SU-DHL-6 (cell line): ENCODE measurements around the gene HAGH.

Source experiments
- H2AFZ ChIP-seq: fragments of 200-600 bp; sonication (generic); 2 replicates; pipeline ENCODE4 v1.6.1; 2014; ENCODE audit warnings: low read depth, mild to moderate bottlenecking, moderate library complexity, mixed read lengths, antibody characterized with exemption, low read length; ENCODE audit not compliant: severe bottlenecking
- H3F3A ChIP-seq: fragments of 200-600 bp; shearing (Covaris generic); 2 replicates; pipeline ENCODE4 v1.6.0; 2016; ENCODE audit warnings: antibody characterized with exemption, mild to moderate bottlenecking; ENCODE audit not compliant: insufficient read depth
- H3K27ac ChIP-seq: fragments of 200-600 bp; sonication (generic); 2 replicates; pipeline ENCODE4 v1.5.1; 2016; ENCODE audit warnings: low read depth, mild to moderate bottlenecking, low read length, moderate library complexity, mixed read lengths
- H3K27me3 ChIP-seq: fragments of 200-600 bp; sonication (generic), shearing (Covaris generic); 2 replicates; pipeline ENCODE4 v1.6.0; 2014; ENCODE audit warnings: mild to moderate bottlenecking, low read length
- H3K36me3 ChIP-seq: fragments of 200-600 bp; sonication (generic); 2 replicates; pipeline ENCODE4 v1.6.1; 2014; ENCODE audit warnings: mild to moderate bottlenecking, low read length, mixed read lengths
- H3K4me2 ChIP-seq: fragments of 300-600, 200-600 bp; shearing (Covaris generic), sonication (generic); 2 replicates; pipeline ENCODE4 v1.6.0; 2014; ENCODE audit warnings: low read length, low read depth, mild to moderate bottlenecking; ENCODE audit not compliant: poor library complexity, severe bottlenecking
- H3K4me3 ChIP-seq: fragments of 200-600 bp; sonication (generic); 2 replicates; pipeline ENCODE4 v1.5.1; 2014; ENCODE audit warnings: antibody characterized with exemption, low read length, mild to moderate bottlenecking, mixed read lengths; ENCODE audit not compliant: insufficient read depth, poor library complexity, severe bottlenecking
- H3K79me2 ChIP-seq: fragments of 200-600 bp; sonication (generic); 2 replicates; pipeline ENCODE4 v1.6.1; 2014; ENCODE audit warnings: mild to moderate bottlenecking, low read length, moderate library complexity; ENCODE audit not compliant: insufficient read depth
- H3K9ac ChIP-seq: fragments of 200-600 bp; sonication (generic); 2 replicates; pipeline ENCODE4 v1.7.0; 2014; ENCODE audit warnings: mild to moderate bottlenecking, low read length
- H3K9me2 ChIP-seq: fragments of 200-600 bp; sonication (generic); replicated peaks from 2 replicates; pipeline ENCODE4 v1.6.1; 2014; ENCODE audit warnings: low read length; ENCODE audit not compliant: insufficient read depth
- H3K9me3 ChIP-seq: fragments of 200-600 bp; sonication (generic); 2 replicates; pipeline ENCODE4 v1.6.1; 2014; ENCODE audit warnings: low read length, mixed read lengths; ENCODE audit not compliant: insufficient read depth
- H4K20me1 ChIP-seq: fragments of 200-600 bp; sonication (generic); 2 replicates; pipeline ENCODE4 v1.6.1; 2014; ENCODE audit warnings: low read depth, mild to moderate bottlenecking, antibody characterized with exemption, low read length, moderate library complexity, mixed read lengths
- EZH2phosphoT487 ChIP-seq: fragments of 200-600 bp; sonication (generic), shearing (Covaris generic); conservative IDR thresholded peaks from 2 replicates; pipeline ENCODE4 v1.6.1; 2018; ENCODE audit warnings: mild to moderate bottlenecking, antibody characterized with exemption, low read length, moderate library complexity, mixed read lengths
- TF ChIP-seq, protein P1 (sequence below): fragments of 200-600 bp; sonication (generic); IDR thresholded peaks from one replicate; pipeline ENCODE4 v1.5.1; 2017; ENCODE audit warnings: antibody characterized with exemption, mild to moderate bottlenecking, low read length, moderate library complexity; ENCODE audit not compliant: insufficient read depth, poor library complexity, severe bottlenecking

HAGH gene

GRCh38 chr16:1789643-1790045 lies 37.0 kb downstream of the HAGH start:
- no peaks in the 10 kb centered on the region for H4K20me1 ChIP-seq
- H3K9ac ChIP-seq: no peak overlapping the region
- H3K36me3 ChIP-seq: no peaks in the 10 kb centered on the region
- H3K79me2 ChIP-seq: peaks cover 16% of the 10 kb centered on the region
- H3F3A ChIP-seq: no peaks in the 10 kb centered on the region
- no peaks in the 10 kb centered on the region for H3K27me3 ChIP-seq
- TF ChIP-seq EZH2phosphoT487: no peak
- TF ChIP-seq, protein P1, sequence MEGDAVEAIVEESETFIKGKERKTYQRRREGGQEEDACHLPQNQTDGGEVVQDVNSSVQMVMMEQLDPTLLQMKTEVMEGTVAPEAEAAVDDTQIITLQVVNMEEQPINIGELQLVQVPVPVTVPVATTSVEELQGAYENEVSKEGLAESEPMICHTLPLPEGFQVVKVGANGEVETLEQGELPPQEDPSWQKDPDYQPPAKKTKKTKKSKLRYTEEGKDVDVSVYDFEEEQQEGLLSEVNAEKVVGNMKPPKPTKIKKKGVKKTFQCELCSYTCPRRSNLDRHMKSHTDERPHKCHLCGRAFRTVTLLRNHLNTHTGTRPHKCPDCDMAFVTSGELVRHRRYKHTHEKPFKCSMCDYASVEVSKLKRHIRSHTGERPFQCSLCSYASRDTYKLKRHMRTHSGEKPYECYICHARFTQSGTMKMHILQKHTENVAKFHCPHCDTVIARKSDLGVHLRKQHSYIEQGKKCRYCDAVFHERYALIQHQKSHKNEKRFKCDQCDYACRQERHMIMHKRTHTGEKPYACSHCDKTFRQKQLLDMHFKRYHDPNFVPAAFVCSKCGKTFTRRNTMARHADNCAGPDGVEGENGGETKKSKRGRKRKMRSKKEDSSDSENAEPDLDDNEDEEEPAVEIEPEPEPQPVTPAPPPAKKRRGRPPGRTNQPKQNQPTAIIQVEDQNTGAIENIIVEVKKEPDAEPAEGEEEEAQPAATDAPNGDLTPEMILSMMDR: no peak
- H3K9me2 ChIP-seq: no peaks in the 10 kb centered on the region
- H2AFZ ChIP-seq: no peak overlapping the region
- no peak overlapping the region for H3K4me2 ChIP-seq
- no peak overlapping the region for H3K4me3 ChIP-seq
- H3K27ac ChIP-seq: no peak overlapping the region
- no peaks in the 10 kb centered on the region for H3K9me3 ChIP-seq

- no peaks in the 10 kb centered on the region for H3K9me2 ChIP-seq
- no peaks in the 10 kb centered on the region for H3K27me3 ChIP-seq
- H3F3A ChIP-seq: no peaks in the 10 kb centered on the region
- H3K4me3 ChIP-seq: no peak overlapping the region
- H3K4me2 ChIP-seq: no peak overlapping the region
- no peaks in the 10 kb centered on the region for H4K20me1 ChIP-seq
- no peak overlapping the region for H2AFZ ChIP-seq
- H3K79me2 ChIP-seq: peaks cover 25% of the 10 kb centered on the region
- TF ChIP-seq EZH2phosphoT487: no peak
- TF ChIP-seq, protein P1: no peak
- H3K27ac ChIP-seq: no peak overlapping the region
- H3K36me3 ChIP-seq: no peaks in the 10 kb centered on the region
- no peaks in the 10 kb centered on the region for H3K9me3 ChIP-seq
- H3K9ac ChIP-seq: no peak overlapping the region
Measured at GRCh38 chr16:1788708-1789100, 37.9 kb downstream of the HAGH start.

GRCh38 chr16:1788095-1788707 lies 38.4 kb downstream of the HAGH start:
- Histone ChIP-seq H3K27ac (no peak overlapping the region), H3K27me3 (no peaks in the 10 kb centered on the region)
- TF ChIP-seq EZH2phosphoT487: no peak

GRCh38 chr16:1787322-1788094 lies 39.1 kb downstream of the HAGH start:
- H3K79me2 ChIP-seq: peaks cover 32% of the 10 kb centered on the region
- H3F3A ChIP-seq: no peaks in the 10 kb centered on the region
- no peaks in the 10 kb centered on the region for H4K20me1 ChIP-seq
- H3K27me3 ChIP-seq: no peaks in the 10 kb centered on the region
- H2AFZ ChIP-seq: no peak overlapping the region
- no peaks in the 10 kb centered on the region for H3K36me3 ChIP-seq
- no peaks in the 10 kb centered on the region for H3K9me3 ChIP-seq
- H3K27ac ChIP-seq: no peak overlapping the region
- H3K4me2 ChIP-seq: no peak overlapping the region
- TF ChIP-seq EZH2phosphoT487: no peak
- TF ChIP-seq, protein P1: no peak
- H3K9me2 ChIP-seq: no peaks in the 10 kb centered on the region
- no peak overlapping the region for H3K4me3 ChIP-seq
- H3K9ac ChIP-seq: no peak overlapping the region

More at GRCh38 chr16:1788095-1788707, 38.4 kb downstream of the HAGH start:
- no peaks in the 10 kb centered on the region for H3K9me3 ChIP-seq
- no peaks in the 10 kb centered on the region for H4K20me1 ChIP-seq
- H2AFZ ChIP-seq: no peak overlapping the region
- no peak overlapping the region for H3K4me3 ChIP-seq
- no peaks in the 10 kb centered on the region for H3K9me2 ChIP-seq
- no peaks in the 10 kb centered on the region for H3F3A ChIP-seq
- no peak overlapping the region for H3K9ac ChIP-seq
- no peaks in the 10 kb centered on the region for H3K36me3 ChIP-seq
- no peak overlapping the region for H3K4me2 ChIP-seq
- H3K79me2 ChIP-seq: peaks cover 30% of the 10 kb centered on the region
